ENCODE results near the gene GPHN.
"Not testable (repeated sequence)": the region's sequence is repeated elsewhere in the genome, so short reads cannot be mapped to it uniquely, and the experiment has no call there.

GPHN gene

DNA sequence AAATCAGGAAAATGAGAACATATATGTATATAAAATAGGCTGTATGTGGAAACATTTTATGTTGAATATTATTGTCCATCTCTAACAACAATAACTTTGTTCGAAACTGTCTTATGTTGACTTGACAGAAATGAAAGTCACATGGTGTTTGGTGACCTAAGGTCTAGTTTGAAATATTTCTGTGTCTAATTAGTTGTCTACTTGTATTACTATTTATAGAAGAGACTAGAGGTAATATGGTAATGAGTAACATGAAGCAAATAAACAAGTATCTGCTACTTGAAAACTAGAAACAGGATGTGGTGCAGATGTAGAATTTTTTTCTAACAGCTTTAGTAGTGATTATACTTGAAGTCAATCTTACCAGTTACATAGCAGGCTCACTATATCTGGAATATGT, 3.9 kb downstream of the GPHN start:
- DNase-seq (ENCODE audit: low spot score), result no peak
- Mint-ChIP-seq H3K4me3 (no peak overlapping the region), H3K4me1 (ENCODE audit: low read depth) (peaks cover 28% of the 10 kb centered on the region), H3K9me3 (no peaks in the 10 kb centered on the region), H3K27ac (no peak overlapping the region), H3K36me3 (ENCODE audit: low read depth) (no peaks in the 10 kb centered on the region), H3K27me3 (ENCODE audit: low read depth) (peaks cover 42% of the 10 kb centered on the region)

DNA sequence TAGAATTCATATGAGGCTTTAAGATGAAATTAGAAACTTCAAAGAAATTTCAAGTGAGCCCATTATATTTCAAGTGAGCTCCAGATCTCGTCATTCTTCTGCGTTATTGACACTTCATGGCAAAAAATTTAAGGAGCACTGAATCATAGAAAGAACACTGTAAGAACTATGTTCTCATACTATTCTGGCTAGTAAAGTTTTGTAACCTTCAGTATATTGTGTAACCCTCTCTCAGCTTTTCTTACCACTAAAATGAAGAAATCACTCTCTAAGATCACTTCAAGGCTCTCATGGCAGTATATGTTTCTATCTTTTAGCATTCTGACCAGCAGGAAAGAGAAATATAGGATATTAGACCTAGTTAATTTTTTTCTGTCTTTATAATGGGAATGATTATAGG, 6.3 kb downstream of the GPHN start:
- Mint-ChIP-seq H3K27me3 (ENCODE audit: low read depth) (peaks cover 38% of the 10 kb centered on the region), H3K4me3 (no peak overlapping the region), H3K27ac (no peak overlapping the region), H3K4me1 (ENCODE audit: low read depth) (peaks cover 24% of the 10 kb centered on the region), H3K9me3 (peaks cover 5% of the 10 kb centered on the region), H3K36me3 (ENCODE audit: low read depth) (peaks cover 2% of the 10 kb centered on the region)
- DNase-seq (ENCODE audit: low spot score), result no peak

DNA sequence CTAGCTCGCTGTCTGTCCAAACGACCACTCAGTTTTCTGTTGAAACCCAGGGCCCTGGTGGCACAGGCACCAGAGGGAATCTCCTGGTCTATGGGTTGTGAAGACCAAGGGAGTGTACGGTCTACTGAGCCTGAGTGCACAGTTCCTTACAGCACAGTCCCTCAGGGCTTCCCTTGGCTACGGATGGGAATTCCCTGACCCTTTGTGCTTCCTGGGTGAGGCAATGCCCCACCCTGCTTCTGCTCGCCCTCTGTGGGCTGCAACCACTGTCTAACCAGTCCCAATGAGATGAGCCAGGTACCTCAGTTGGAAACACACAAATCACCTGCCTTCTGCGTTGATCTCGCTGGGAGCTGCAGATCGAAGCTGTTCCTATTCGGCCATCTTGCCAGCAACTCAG, 22.6 kb downstream of the GPHN start:
- no peaks in the 10 kb centered on the region for H3K27me3 Mint-ChIP-seq (ENCODE audit: low read depth)
- no peak for DNase-seq (ENCODE audit: low spot score)
- no peak overlapping the region for H3K27ac Mint-ChIP-seq
- no peaks in the 10 kb centered on the region for H3K4me1 Mint-ChIP-seq (ENCODE audit: low read depth)
- no peaks in the 10 kb centered on the region for H3K9me3 Mint-ChIP-seq
- no peaks in the 10 kb centered on the region for H3K36me3 Mint-ChIP-seq (ENCODE audit: low read depth)
- no peak overlapping the region for H3K4me3 Mint-ChIP-seq

DNA sequence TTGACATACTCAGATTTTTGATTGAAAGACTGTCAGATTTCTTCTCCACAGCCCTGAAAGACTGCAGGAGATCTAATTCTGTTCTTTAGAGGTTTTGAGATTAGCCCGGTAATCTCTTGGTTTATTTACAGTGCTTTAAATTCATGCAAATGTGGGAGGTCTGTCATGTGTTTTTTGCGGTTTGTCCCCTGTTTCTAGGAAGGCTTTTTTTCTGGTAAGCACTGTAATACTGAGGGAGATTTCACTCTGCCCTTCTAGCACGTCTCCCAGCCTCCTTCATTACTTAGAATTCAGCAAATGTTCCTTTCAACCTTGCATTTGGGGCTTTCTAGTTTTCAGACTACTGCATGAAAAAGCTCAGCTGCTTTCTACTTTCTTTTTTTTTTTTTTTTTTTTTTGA, 31.1 kb downstream of the GPHN start:
- no peak for DNase-seq (ENCODE audit: low spot score)
- H3K4me3 Mint-ChIP-seq, result no peak overlapping the region

DNA sequence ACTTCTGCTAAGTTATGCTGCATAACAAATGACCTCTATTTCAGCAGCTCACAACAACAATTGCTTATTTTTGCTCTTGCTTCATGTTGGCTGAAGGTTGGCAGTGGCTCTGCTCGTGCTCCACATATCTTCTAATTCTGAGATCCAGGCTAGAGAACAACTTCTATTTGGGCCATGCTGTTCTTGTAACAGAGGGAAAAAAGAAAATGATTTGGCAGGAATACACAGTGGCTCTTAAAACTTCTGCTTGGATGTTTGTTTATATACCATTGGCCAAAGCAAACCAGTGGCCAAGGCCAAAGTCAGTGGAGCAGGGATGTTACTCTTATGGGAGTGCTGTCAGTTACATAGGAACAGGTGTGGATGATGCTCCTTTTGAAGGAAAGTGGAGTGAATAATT, 32.1 kb downstream of the GPHN start:
- H3K27ac Mint-ChIP-seq, result no peak overlapping the region

More for the DNA sequence above, 31.1 kb downstream of the GPHN start:
- Mint-ChIP-seq H3K27me3 (ENCODE audit: low read depth) (no peaks in the 10 kb centered on the region), H3K9me3 (no peaks in the 10 kb centered on the region), H3K36me3 (ENCODE audit: low read depth) (no peaks in the 10 kb centered on the region), H3K4me1 (ENCODE audit: low read depth) (peaks cover 3% of the 10 kb centered on the region), H3K27ac (no peak overlapping the region)

DNA sequence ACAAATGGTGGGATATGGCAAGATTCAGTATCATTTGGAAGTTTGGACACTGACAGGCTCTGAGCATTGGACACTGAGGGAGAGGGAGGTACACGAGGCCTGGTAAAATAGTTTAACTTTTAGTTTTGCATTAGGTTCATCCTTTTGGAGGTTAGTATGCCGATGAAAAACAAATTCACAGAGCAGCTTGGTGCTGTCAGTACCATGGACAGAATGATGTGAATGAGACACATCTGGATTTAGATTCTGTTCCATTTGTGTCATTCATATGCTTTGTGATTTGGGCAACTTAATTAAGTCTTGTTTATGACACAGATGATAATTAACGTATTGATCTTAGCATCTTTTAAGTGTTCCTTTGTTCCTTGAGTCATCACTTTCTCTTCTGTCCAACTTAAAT, 33.7 kb downstream of the GPHN start:
- DNase-seq (ENCODE audit: low spot score), result no peak
- H3K27ac Mint-ChIP-seq, result no peak overlapping the region
- no peaks in the 10 kb centered on the region for H3K9me3 Mint-ChIP-seq
- H3K4me1 Mint-ChIP-seq (ENCODE audit: low read depth), result peaks cover 3% of the 10 kb centered on the region
- no peak overlapping the region for H3K4me3 Mint-ChIP-seq
- H3K27me3 Mint-ChIP-seq (ENCODE audit: low read depth), result no peaks in the 10 kb centered on the region
- no peaks in the 10 kb centered on the region for H3K36me3 Mint-ChIP-seq (ENCODE audit: low read depth)

More for the DNA sequence above, 32.1 kb downstream of the GPHN start:
- Mint-ChIP-seq H3K9me3 (no peaks in the 10 kb centered on the region), H3K4me1 (ENCODE audit: low read depth) (peaks cover 3% of the 10 kb centered on the region), H3K27me3 (ENCODE audit: low read depth) (no peaks in the 10 kb centered on the region), H3K36me3 (ENCODE audit: low read depth) (no peaks in the 10 kb centered on the region), H3K4me3 (no peak overlapping the region)
- DNase-seq (ENCODE audit: low spot score), result no peak

DNA sequence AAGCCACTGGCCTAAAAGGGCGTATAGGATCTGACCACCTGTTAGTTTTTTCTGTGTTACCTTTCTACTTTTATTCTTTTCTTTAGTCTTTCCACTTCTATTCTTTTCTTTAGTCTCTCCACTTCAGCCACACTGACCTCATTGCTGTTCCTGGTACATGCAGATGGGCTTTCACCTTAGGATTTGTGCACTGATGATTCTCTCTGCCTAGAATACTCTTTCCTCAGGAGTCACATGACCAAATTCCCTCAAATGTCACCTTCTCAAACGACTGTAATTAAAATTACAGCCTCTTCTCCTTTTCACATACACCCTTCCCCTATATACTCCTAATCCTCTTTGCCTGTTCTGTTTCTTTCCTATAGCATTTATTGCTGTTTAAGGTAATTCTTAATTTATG, 36.0 kb downstream of the GPHN start:
- no peaks in the 10 kb centered on the region for H3K9me3 Mint-ChIP-seq
- peaks cover under 1% of the 10 kb centered on the region for H3K4me1 Mint-ChIP-seq (ENCODE audit: low read depth)
- H3K27me3 Mint-ChIP-seq (ENCODE audit: low read depth), result no peaks in the 10 kb centered on the region

DNA sequence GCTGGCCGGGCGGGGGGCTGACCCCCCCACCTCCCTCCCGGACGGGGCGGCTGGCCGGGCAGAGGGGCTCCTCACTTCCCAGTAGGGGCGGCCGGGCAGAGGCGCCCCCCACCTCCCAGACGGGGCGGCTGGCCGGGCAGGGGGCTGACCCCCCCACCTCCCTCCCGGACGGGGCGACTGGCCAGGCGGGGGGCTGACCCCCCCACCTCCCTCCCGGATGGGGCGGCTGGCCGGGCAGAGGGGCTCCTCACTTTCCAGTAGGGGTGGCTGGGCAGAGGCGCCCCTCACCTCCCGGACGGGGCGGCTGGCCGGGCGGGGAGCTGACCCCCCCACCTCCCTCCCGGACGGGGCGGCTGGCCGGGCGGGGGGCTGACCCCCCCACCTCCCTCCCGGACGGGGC, 37.2 kb downstream of the GPHN start:
- not testable (repeated sequence) for H3K4me1 Mint-ChIP-seq (ENCODE audit: low read depth); H3K9me3 Mint-ChIP-seq; H3K36me3 Mint-ChIP-seq (ENCODE audit: low read depth); H3K27me3 Mint-ChIP-seq (ENCODE audit: low read depth); H3K4me3 Mint-ChIP-seq; DNase-seq (ENCODE audit: low spot score); H3K27ac Mint-ChIP-seq

More for the DNA sequence above, 36.0 kb downstream of the GPHN start:
- H3K4me3 Mint-ChIP-seq, result no peak overlapping the region
- no peaks in the 10 kb centered on the region for H3K36me3 Mint-ChIP-seq (ENCODE audit: low read depth)
- no peak for DNase-seq (ENCODE audit: low spot score)
- no peak overlapping the region for H3K27ac Mint-ChIP-seq

DNA sequence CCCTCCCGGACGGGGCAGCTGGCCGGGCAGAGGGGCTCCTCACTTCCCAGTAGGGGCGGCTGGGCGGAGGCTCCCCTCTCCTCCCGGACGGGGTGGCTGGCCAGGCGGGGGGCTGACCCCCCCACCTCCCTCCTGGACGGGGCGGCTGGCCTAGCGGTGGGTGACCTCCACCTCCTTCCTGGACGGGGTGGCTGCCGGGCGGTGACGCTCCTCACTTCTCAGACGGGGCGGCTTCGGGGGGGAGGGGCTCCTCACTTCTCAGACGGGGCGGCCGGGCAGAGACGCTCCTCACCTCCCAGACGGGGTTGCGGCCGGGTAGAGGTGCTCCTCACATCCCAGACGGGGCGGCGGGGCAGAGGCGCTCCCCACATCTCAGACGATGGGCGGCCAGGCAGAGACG, 37.8 kb downstream of the GPHN start:
- DNase-seq (ENCODE audit: low spot score); H3K36me3 Mint-ChIP-seq (ENCODE audit: low read depth); H3K9me3 Mint-ChIP-seq; H3K4me1 Mint-ChIP-seq (ENCODE audit: low read depth); H3K27ac Mint-ChIP-seq; H3K27me3 Mint-ChIP-seq (ENCODE audit: low read depth); H3K4me3 Mint-ChIP-seq: not testable (repeated sequence)

DNA sequence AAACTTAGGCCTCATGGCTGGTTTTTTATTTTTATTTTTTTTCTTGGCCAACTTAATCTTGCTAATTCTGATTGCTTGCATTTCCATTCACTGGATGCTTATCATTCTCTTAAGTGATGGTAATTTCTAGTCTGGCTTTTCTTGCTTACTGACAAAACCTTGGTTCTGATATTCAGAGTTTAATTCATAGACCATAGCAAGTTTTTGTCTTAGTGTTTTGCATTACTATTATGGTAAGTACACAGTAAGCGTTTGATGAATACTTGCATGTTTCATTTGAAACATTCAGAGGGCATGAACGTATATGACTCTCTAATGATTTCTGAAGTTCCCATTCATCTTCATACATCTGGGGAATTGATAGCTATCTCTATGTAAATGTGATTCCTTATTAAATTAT, 55.8 kb downstream of the GPHN start:
- no peaks in the 10 kb centered on the region for H3K4me1 Mint-ChIP-seq (ENCODE audit: low read depth)
- H3K9me3 Mint-ChIP-seq, result no peaks in the 10 kb centered on the region
- no peaks in the 10 kb centered on the region for H3K27me3 Mint-ChIP-seq (ENCODE audit: low read depth)
- no peak overlapping the region for H3K4me3 Mint-ChIP-seq
- H3K27ac Mint-ChIP-seq, result no peak overlapping the region
- no peaks in the 10 kb centered on the region for H3K36me3 Mint-ChIP-seq (ENCODE audit: low read depth)
- no peak for DNase-seq (ENCODE audit: low spot score)

DNA sequence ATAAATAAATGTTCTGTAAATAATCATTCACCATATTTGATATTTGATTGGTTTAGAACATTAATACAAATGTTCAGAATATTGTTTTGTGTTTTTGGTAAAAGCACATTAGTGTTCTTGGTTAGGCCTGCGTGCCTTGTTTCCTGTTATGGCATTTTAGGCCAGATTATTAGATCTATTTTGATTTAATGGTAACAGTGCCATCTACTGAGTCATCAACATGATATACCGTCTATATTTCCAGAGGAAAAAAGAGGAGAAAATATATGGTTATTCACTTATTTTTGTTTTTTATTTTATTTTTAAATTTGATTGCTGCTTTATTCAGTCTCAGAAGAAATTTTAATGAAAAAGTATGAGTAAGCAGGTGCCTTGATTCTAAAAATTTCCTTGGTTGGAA, 60.3 kb downstream of the GPHN start:
- Mint-ChIP-seq H3K4me3 (no peak overlapping the region), H3K27ac (no peak overlapping the region), H3K9me3 (peaks cover 16% of the 10 kb centered on the region), H3K36me3 (ENCODE audit: low read depth) (no peaks in the 10 kb centered on the region), H3K4me1 (ENCODE audit: low read depth) (no peaks in the 10 kb centered on the region), H3K27me3 (ENCODE audit: low read depth) (no peaks in the 10 kb centered on the region)
- no peak for DNase-seq (ENCODE audit: low spot score)

DNA sequence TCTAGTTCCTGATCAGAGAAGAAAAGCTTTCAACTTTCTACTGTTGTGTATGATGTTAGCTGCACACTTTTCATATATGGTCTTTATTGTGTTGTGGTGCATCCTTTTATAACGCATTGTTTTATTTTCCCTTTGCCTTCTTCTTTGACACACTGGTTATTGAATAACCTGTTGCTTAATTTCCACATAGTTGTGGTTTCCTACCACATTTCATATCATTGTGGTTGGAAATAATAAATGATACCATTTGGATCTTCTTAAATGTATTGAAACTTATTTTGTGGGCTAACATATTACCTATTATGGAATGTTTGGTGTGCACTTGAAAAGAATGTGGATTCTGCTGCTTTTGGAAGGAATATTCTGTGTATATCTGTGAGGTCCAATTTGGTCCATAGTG, 64.9 kb downstream of the GPHN start:
- Mint-ChIP-seq H3K4me1 (ENCODE audit: low read depth) (no peaks in the 10 kb centered on the region), H3K27ac (no peak overlapping the region), H3K9me3 (peaks cover 43% of the 10 kb centered on the region), H3K36me3 (ENCODE audit: low read depth) (no peaks in the 10 kb centered on the region), H3K4me3 (no peak overlapping the region), H3K27me3 (ENCODE audit: low read depth) (no peaks in the 10 kb centered on the region)
- no peak for DNase-seq (ENCODE audit: low spot score)

DNA sequence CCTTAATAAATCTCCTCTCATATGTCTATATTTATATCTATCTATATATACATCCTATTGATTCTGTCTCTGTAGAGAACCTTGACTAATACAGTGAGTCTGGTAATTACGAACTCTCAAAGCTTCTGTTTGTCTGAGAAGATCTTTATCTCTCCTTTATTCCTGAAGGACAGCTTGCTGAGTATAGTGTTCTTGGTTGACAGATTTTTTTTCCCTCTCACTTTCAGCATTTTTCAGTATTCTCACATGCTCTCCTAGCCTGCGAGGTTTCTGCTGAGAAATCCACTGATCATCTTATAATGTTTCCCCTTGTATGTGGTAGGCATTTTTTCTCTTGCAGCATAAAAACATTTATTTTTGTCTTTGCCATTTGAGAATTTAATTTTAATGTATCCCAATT, 67.1 kb downstream of the GPHN start:
- Mint-ChIP-seq H3K4me1 (ENCODE audit: low read depth) (no peaks in the 10 kb centered on the region), H3K9me3 (peaks cover 59% of the 10 kb centered on the region), H3K4me3 (no peak overlapping the region), H3K27ac (no peak overlapping the region), H3K36me3 (ENCODE audit: low read depth) (no peaks in the 10 kb centered on the region), H3K27me3 (ENCODE audit: low read depth) (no peaks in the 10 kb centered on the region)
- DNase-seq (ENCODE audit: low spot score), result no peak

DNA sequence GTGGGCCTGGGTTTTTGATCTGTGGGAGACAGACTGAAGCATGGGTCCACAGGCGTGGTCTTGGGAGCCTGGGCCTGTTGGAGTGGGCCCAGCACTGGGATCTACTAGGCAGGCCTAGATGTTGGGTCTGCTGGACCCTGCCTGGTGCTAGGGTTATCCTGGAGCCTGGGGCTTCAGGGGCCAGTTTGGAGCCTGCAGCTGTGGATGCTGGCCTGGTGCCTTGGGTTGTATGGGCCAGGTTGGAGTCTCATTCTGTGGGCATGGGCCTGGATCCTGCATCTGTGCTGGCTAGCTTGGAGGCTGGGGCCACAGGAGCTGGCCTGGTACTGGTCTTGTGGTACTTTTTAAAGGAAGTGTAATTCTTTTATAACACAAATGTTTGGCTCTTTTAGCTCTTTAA, 68.0 kb downstream of the GPHN start:
- DNase-seq (ENCODE audit: low spot score), result no peak
- no peak overlapping the region for H3K27ac Mint-ChIP-seq
- no peaks in the 10 kb centered on the region for H3K4me1 Mint-ChIP-seq (ENCODE audit: low read depth)
- H3K27me3 Mint-ChIP-seq (ENCODE audit: low read depth), result no peaks in the 10 kb centered on the region
- H3K36me3 Mint-ChIP-seq (ENCODE audit: low read depth), result no peaks in the 10 kb centered on the region
- H3K4me3 Mint-ChIP-seq, result no peak overlapping the region
- peaks cover 61% of the 10 kb centered on the region for H3K9me3 Mint-ChIP-seq

DNA sequence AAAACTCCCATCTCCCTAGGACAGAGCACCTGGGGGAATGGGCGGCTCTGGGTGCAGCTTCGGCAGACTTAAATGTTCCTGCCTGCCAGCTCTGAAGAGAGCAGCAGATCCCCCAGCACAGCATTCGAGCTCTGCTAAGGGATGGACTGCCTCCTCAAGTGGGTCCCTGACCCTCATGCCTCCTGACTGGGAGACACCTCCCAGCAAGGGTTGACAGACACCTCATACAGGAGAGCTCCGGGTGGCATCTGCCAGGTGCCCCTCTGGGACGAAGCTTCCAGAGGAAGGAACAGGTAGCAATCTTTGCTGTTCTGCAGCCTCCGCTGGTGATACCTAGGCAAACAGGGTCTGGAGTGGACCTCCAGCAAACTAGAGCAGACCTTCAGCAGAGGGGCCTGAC, 79.8 kb downstream of the GPHN start:
- not testable (repeated sequence) for H3K4me3 Mint-ChIP-seq; H3K36me3 Mint-ChIP-seq (ENCODE audit: low read depth); H3K4me1 Mint-ChIP-seq (ENCODE audit: low read depth); DNase-seq (ENCODE audit: low spot score); H3K27me3 Mint-ChIP-seq (ENCODE audit: low read depth); H3K27ac Mint-ChIP-seq
- peaks cover 55% of the 10 kb centered on the region for H3K9me3 Mint-ChIP-seq
